CD4-positive, CD25-positive, alpha-beta regulatory T cell (primary cell): ENCODE results near the gene PTPRN2. TPM values are rescaled to one million over a fixed set of nuclear protein-coding genes. Genes with fewer than 3 reads are reported as not detected.
"Not testable (repeated sequence)": the region's sequence is repeated elsewhere in the genome, so short reads cannot be mapped to it uniquely, and the experiment has no call there.

Source experiments
- ATAC-seq, 2 donors: fragments of 150-1000 bp; cut with Tn5 transposase; one replicate each; pipeline ENCODE4 v1.10.0; 2021; ENCODE audit warnings: low read depth in 2 of 2, moderate number of reproducible peaks in 2 of 2, moderate library complexity in 1 of 2
- DNase-seq, 3 donors: peaks; one replicate each; pipeline versions ENCODE4 v3.0.0 to v3.0.0-alpha.2; 2012 to 2022; ENCODE audit warnings: mixed read lengths in 1 of 3
- H3K27ac ChIP-seq: one replicate; pipeline ENCODE4 v1.7.0; 2013; ENCODE audit warnings: mild to moderate bottlenecking, low read length; ENCODE audit not compliant: insufficient read depth, poor library complexity, severe bottlenecking
- H3K27me3 ChIP-seq: one replicate; pipeline ENCODE4 v1.7.0; 2013; ENCODE audit warnings: low read length; ENCODE audit not compliant: control insufficient read depth, insufficient read depth
- H3K36me3 ChIP-seq: one replicate; pipeline ENCODE4 v1.7.0; 2013; ENCODE audit warnings: mild to moderate bottlenecking, low read length, moderate library complexity; ENCODE audit not compliant: control insufficient read depth, insufficient read depth
- H3K4me1 ChIP-seq: 2 replicates; pipeline ENCODE4 v1.7.0; 2013; ENCODE audit warnings: mild to moderate bottlenecking, low read length; ENCODE audit not compliant: insufficient read depth, control insufficient read depth, poor library complexity, severe bottlenecking
- H3K4me3 ChIP-seq: one replicate; pipeline ENCODE4 v1.7.0; 2013; ENCODE audit warnings: low read depth, mild to moderate bottlenecking, low read length, moderate library complexity
- H3K9me3 ChIP-seq, 2 experiments: 1 replicate in 1 of 2; 2 replicates in 1 of 2; pipeline ENCODE4 v1.7.0; 2013; ENCODE audit warnings: low read length in 2 of 2, mild to moderate bottlenecking in 1 of 2, moderate library complexity in 1 of 2; ENCODE audit not compliant: control insufficient read depth in 2 of 2
- H3K27ac Mint-ChIP-seq, 3 donors: one replicate each; pipeline ENCODE4 v1.8.0; 2020 to 2022; ENCODE audit warnings: mild to moderate bottlenecking in 3 of 3, mixed read lengths in 3 of 3, moderate library complexity in 2 of 3
- H3K27me3 Mint-ChIP-seq: one replicate; pipeline ENCODE4 v1.8.0; 2022; ENCODE audit warnings: mild to moderate bottlenecking, mixed read lengths
- H3K36me3 Mint-ChIP-seq: one replicate; pipeline ENCODE4 v1.8.0; 2020; ENCODE audit warnings: mixed read lengths
- H3K4me1 Mint-ChIP-seq, 4 donors: one replicate each; pipeline ENCODE4 v1.8.0; 2020 to 2022; ENCODE audit warnings: mixed read lengths in 4 of 4, mild to moderate bottlenecking in 1 of 4
- H3K4me3 Mint-ChIP-seq, 4 donors: one replicate each; pipeline ENCODE4 v1.8.0; 2020 to 2022; ENCODE audit warnings: mild to moderate bottlenecking in 4 of 4, mixed read lengths in 4 of 4, moderate library complexity in 3 of 4
- H3K9me3 Mint-ChIP-seq, 7 donors: one replicate each; pipeline ENCODE4 v1.8.0; 2020 to 2022; ENCODE audit warnings: mixed read lengths in 7 of 7, mild to moderate bottlenecking in 3 of 7, moderate library complexity in 2 of 7
- polyA plus RNA-seq, 4 donors: library from polyadenylated mRNA; unstranded; fragments of 300-500 nt; fragmentation: Illumina TruSeq; gene quantifications; one replicate each; pipeline ENCODE4 v1.2.3, GENCODE V29; 2021
- total RNA-seq: library from RNA; stranded (reverse); gene quantifications from one replicate; pipeline ENCODE4 v1.2.3, GENCODE V29; 2022

Gene PTPRN2
- total and polyA plus RNA-seq, 5 donors from 2014 or later = 1.6 to 4.7 (median 2.7) TPM

- no peaks in the 10 kb centered on the region for H3K36me3 ChIP-seq
- no peak overlapping the region for H3K4me3 Mint-ChIP-seq
- H3K4me1 Mint-ChIP-seq = no peaks in the 10 kb centered on the region
- DNase-seq (no peak), ATAC-seq (no peak)
- H3K36me3 Mint-ChIP-seq = peaks cover 1% of the 10 kb centered on the region
- no peaks in the 10 kb centered on the region for H3K9me3 Mint-ChIP-seq
- H3K4me1 ChIP-seq = no peaks in the 10 kb centered on the region
- no peaks in the 10 kb centered on the region for H3K27me3 Mint-ChIP-seq
- no peak overlapping the region for H3K4me3 ChIP-seq
- no peak overlapping the region for H3K27ac ChIP-seq
- no peaks in the 10 kb centered on the region for H3K9me3 ChIP-seq
- H3K27ac Mint-ChIP-seq = no peak overlapping the region
- H3K27me3 ChIP-seq = peaks cover 4% of the 10 kb centered on the region
Measured at GRCh38 chr7:157782041-157782440, 805.6 kb downstream of the PTPRN2 start.

GRCh38 chr7:157780721-157781120 is 806.9 kb downstream of the PTPRN2 start:
- ATAC-seq (no peak), DNase-seq (no peak)
- H3K27me3 Mint-ChIP-seq = no peaks in the 10 kb centered on the region
- H3K27me3 ChIP-seq = peaks cover 4% of the 10 kb centered on the region
- no peaks in the 10 kb centered on the region for H3K9me3 ChIP-seq
- no peak overlapping the region for H3K4me3 Mint-ChIP-seq
- peaks cover 4% of the 10 kb centered on the region for H3K36me3 Mint-ChIP-seq
- no peak overlapping the region for H3K27ac Mint-ChIP-seq
- no peaks in the 10 kb centered on the region for H3K9me3 Mint-ChIP-seq
- H3K36me3 ChIP-seq = no peaks in the 10 kb centered on the region
- no peaks in the 10 kb centered on the region for H3K4me1 Mint-ChIP-seq
- no peak overlapping the region for H3K27ac ChIP-seq
- H3K4me3 ChIP-seq = no peak overlapping the region
- no peaks in the 10 kb centered on the region for H3K4me1 ChIP-seq

GRCh38 chr7:157780312-157780711 is 807.3 kb downstream of the PTPRN2 start:
- H3K27ac Mint-ChIP-seq = no peak overlapping the region
- no peak overlapping the region for H3K27ac ChIP-seq
- peaks cover 4% of the 10 kb centered on the region for H3K27me3 ChIP-seq
- H3K36me3 ChIP-seq = no peaks in the 10 kb centered on the region
- no peaks in the 10 kb centered on the region for H3K4me1 Mint-ChIP-seq
- H3K36me3 Mint-ChIP-seq = peaks cover 4% of the 10 kb centered on the region
- H3K9me3 ChIP-seq = no peaks in the 10 kb centered on the region
- H3K4me3 ChIP-seq = no peak overlapping the region
- ATAC-seq (no peak), DNase-seq (no peak)
- no peaks in the 10 kb centered on the region for H3K4me1 ChIP-seq
- H3K9me3 Mint-ChIP-seq = no peaks in the 10 kb centered on the region
- no peak overlapping the region for H3K4me3 Mint-ChIP-seq
- H3K27me3 Mint-ChIP-seq = no peaks in the 10 kb centered on the region

- Histone ChIP-seq H3K27me3 (peaks cover 4% of the 10 kb centered on the region), H3K27ac (no peak overlapping the region), H3K9me3 (no peaks in the 10 kb centered on the region), H3K4me3 (no peak overlapping the region), H3K4me1 (no peaks in the 10 kb centered on the region), H3K36me3 (no peaks in the 10 kb centered on the region)
- H3K36me3 Mint-ChIP-seq = peaks cover 4% of the 10 kb centered on the region
- no peak for DNase-seq
- H3K27me3 Mint-ChIP-seq = no peaks in the 10 kb centered on the region
- no peak overlapping the region for H3K27ac Mint-ChIP-seq
- no peak overlapping the region for H3K4me3 Mint-ChIP-seq
- H3K9me3 Mint-ChIP-seq = peaks cover 0 to 2% (median 0%) of the 10 kb centered on the region in 7 donors
- H3K4me1 Mint-ChIP-seq = no peaks in the 10 kb centered on the region
- ATAC-seq = no peak
Measured at GRCh38 chr7:157779206-157779605, 808.4 kb downstream of the PTPRN2 start.

- not testable (repeated sequence) for H3K27ac Mint-ChIP-seq, H3K27me3 Mint-ChIP-seq, H3K27ac ChIP-seq, ATAC-seq, H3K4me1 ChIP-seq, H3K9me3 Mint-ChIP-seq, H3K4me3 Mint-ChIP-seq, DNase-seq, H3K36me3 Mint-ChIP-seq, H3K4me3 ChIP-seq, H3K27me3 ChIP-seq, H3K36me3 ChIP-seq, H3K4me1 Mint-ChIP-seq, H3K9me3 ChIP-seq
Measured at GRCh38 chr7:157777194-157777762, 810.3 kb downstream of the PTPRN2 start.

- no peak for ATAC-seq
- no peak overlapping the region for H3K4me3 Mint-ChIP-seq
Measured at GRCh38 chr7:157775560-157776332, 811.9 kb downstream of the PTPRN2 start.

GRCh38 chr7:157775021-157775559 is 812.5 kb downstream of the PTPRN2 start:
- Mint-ChIP-seq H3K27ac (no peak overlapping the region), H3K4me3 (no peak overlapping the region), H3K36me3 (peaks cover 4% of the 10 kb centered on the region), H3K4me1 (peaks cover 0 to 5% (median 1%) of the 10 kb centered on the region in 4 donors), H3K9me3 (peaks cover 0 to 7% (median 5%) of the 10 kb centered on the region in 7 donors), H3K27me3 (peaks cover under 1% of the 10 kb centered on the region)
- H3K27ac ChIP-seq = no peak overlapping the region
- ATAC-seq (no peak), DNase-seq (no peak)
- H3K36me3 ChIP-seq = no peaks in the 10 kb centered on the region
- no peak overlapping the region for H3K4me3 ChIP-seq
- peaks cover 4% of the 10 kb centered on the region for H3K27me3 ChIP-seq
- no peaks in the 10 kb centered on the region for H3K4me1 ChIP-seq
- H3K9me3 ChIP-seq = no peaks in the 10 kb centered on the region

More at GRCh38 chr7:157775560-157776332, 811.9 kb downstream of the PTPRN2 start:
- no peak overlapping the region for H3K4me3 ChIP-seq
- Mint-ChIP-seq H3K27ac (no peak overlapping the region), H3K36me3 (peaks cover 4% of the 10 kb centered on the region), H3K27me3 (no peaks in the 10 kb centered on the region), H3K9me3 (peaks cover 0 to 7% (median 5%) of the 10 kb centered on the region in 7 donors), H3K4me1 (peaks cover 0 to 5% (median 1%) of the 10 kb centered on the region in 4 donors)
- peak in 1 of 3 donors; percentile 6 for DNase-seq
- no peak overlapping the region for H3K27ac ChIP-seq
- no peaks in the 10 kb centered on the region for H3K36me3 ChIP-seq
- peaks cover 4% of the 10 kb centered on the region for H3K27me3 ChIP-seq
- H3K4me1 ChIP-seq = no peaks in the 10 kb centered on the region
- no peaks in the 10 kb centered on the region for H3K9me3 ChIP-seq
